NCI-H2227 (cell line): ENCODE results near the gene MMEL1.
"Not testable (repeated sequence)": the region's sequence is repeated elsewhere in the genome, so short reads cannot be mapped to it uniquely, and the experiment has no call there.

ENCODE experiments used
- DNase-seq: peaks from one replicate; lab custom pipeline; 2025; ENCODE audit not compliant: unreplicated experiment; lab: John Stamatoyannopoulos, UW

The MMEL1 gene

GRCh38 chr1:2591581-2592261 is 41.1 kb downstream of the MMEL1 start:
- DNase-seq: no peak

GRCh38 chr1:2591233-2591580 is 41.6 kb downstream of the MMEL1 start:
- no peak for DNase-seq

- no peak for DNase-seq
Observed at GRCh38 chr1:2590233-2591141, 42.3 kb downstream of the MMEL1 start.

- DNase-seq: no peak
Observed at GRCh38 chr1:2589431-2590232, 43.2 kb downstream of the MMEL1 start.

GRCh38 chr1:2588661-2589430 is 44.0 kb downstream of the MMEL1 start:
- DNase-seq: no peak

GRCh38 chr1:2587860-2588571 is 44.8 kb downstream of the MMEL1 start:
- DNase-seq: no peak

GRCh38 chr1:2587071-2587859 is 45.6 kb downstream of the MMEL1 start:
- no peak for DNase-seq

- DNase-seq: peak; percentile 98
Observed at GRCh38 chr1:2586154-2587070, 46.4 kb downstream of the MMEL1 start, which contains the start of gene PRXL2B. Gene PRXL2B (plus strand): TSS chr1:2586777. CDS start chr1:2586886, 109 bp downstream.

- DNase-seq: peak; percentile 54
Observed at GRCh38 chr1:2585318-2586092, 47.3 kb downstream of the MMEL1 start.

GRCh38 chr1:2584686-2585317 is 48.0 kb downstream of the MMEL1 start:
- no peak for DNase-seq

GRCh38 chr1:2583871-2584351 is 48.9 kb downstream of the MMEL1 start:
- no peak for DNase-seq

GRCh38 chr1:2583331-2583791 is 49.5 kb downstream of the MMEL1 start:
- DNase-seq: no peak

GRCh38 chr1:2582391-2582790 is 50.4 kb downstream of the MMEL1 start:
- DNase-seq: no peak

- no peak for DNase-seq
Observed at GRCh38 chr1:2580691-2581090, 52.1 kb downstream of the MMEL1 start.

- DNase-seq: no peak
Observed at GRCh38 chr1:2578758-2579118, 54.1 kb downstream of the MMEL1 start.

GRCh38 chr1:2577565-2578075 is 55.2 kb downstream of the MMEL1 start:
- DNase-seq: not testable (repeated sequence)
